Measurements from ENCODE around the gene ZNF648.
A peak's percentile ranks its signal among the peaks of the same experiment; 100 is the strongest.
"Not testable (repeated sequence)": the region's sequence is repeated elsewhere in the genome, so short reads cannot be mapped to it uniquely, and the experiment has no call there.

Gene ZNF648

DNA sequence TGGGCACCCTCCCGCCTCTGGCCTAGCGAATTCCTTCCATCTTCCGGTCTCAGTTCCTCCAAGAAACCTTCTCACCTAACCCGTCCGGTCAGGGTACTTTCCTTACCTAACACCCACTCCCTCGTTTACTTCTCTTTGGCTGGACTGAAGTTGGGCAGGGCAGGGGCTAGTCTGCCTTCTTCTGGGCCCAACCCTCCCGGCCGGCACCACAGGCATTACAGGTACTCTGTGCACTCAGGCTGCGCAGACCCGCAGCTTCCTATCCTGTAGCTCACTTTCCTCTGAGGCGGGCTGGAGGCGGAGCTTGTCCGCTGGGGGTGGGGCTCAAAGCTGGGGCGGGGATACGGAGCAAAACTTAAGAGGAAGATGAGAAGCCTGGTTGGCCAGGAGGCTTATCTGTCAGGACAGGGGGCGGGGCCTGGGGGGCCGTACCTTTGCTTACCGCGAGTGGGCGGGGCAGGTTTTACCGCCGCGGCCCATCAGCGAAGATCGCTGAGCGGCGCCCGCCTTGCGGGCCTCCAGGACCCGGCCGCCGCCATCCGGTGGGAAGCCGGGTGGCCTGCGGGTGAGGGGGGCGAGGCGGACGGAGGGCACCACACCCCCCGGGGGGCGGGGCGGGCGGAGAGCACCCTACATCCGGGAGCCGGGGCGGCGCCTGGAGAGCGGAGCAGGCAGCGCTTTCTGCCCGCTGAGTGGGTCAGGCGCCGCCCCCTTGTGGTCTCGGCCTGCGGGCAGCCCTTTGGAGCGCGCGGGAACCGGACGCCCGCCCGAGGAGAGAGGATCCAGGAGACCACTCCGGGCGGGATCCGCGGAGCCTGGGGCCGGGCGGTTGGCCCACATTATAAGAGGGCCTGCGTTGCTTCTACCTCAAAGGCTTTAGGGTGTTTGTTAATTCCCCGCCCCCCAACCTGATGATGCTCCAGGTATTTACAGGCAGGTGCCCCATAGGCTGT lies 31.9 kb downstream of the ZNF648 start:
- DNase-seq (ENCODE audit: low read depth): peak; percentile 98

- DNase-seq (ENCODE audit: low read depth): no peak
Measured at GRCh38 chr1:182029002-182029378, 32.5 kb downstream of the ZNF648 start.

GRCh38 chr1:182015360-182015759 lies 46.2 kb downstream of the ZNF648 start:
- DNase-seq (ENCODE audit: low read depth): no peak

GRCh38 chr1:182010800-182011370 lies 50.6 kb downstream of the ZNF648 start:
- not testable (repeated sequence) for DNase-seq (ENCODE audit: low read depth)

- DNase-seq (ENCODE audit: low read depth): not testable (repeated sequence)
Measured at GRCh38 chr1:182005398-182005797, 56.1 kb downstream of the ZNF648 start.

GRCh38 chr1:182004601-182005000 lies 56.9 kb downstream of the ZNF648 start:
- DNase-seq (ENCODE audit: low read depth): no peak
